Measurements from ENCODE around the gene NPAS2. TPM values are rescaled to one million over a fixed set of nuclear protein-coding genes. Genes with fewer than 3 reads are reported as not detected.
A peak's percentile ranks its signal among the peaks of the same experiment; 100 is the strongest.

Gene NPAS2
- total RNA-seq, 1 donor from 2014 or later, result 39.4 TPM

DNA sequence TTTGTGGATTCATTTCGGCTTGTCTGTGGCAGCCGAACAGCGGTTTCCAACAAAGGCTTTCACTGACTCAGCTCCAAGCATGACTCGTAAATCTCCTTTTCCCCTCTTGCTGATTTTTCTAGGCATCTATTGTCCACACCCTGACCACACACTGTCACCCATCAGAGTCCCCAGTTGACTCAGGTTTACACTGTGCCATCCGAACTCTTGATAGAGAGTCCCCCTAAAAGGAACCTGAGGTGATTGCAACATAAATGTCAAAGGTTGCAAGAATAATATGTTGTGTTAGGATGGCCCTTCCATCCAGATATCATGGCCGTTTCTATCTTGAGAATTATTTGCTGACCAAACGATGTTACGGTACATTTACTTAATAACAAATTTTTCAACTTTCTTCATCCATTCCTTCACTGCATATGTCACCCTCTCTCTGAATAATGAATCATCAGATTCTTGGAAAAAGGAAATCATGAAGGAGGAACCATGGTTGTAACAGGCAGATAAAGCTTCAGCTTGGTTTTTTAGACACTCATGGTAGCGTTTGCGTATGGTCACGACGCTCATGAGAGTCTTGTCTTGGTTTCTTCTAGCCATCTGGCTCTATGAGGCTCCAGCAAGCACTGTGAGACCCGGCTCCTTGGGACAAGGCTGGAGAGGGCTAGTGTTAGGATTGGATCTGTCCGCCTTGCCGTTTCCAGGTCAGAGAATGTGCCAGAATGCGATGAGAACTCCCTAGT, 72.1 kb downstream of the NPAS2 start:
- Mint-ChIP-seq H3K27me3 (ENCODE audit: insufficient read depth, low read depth) (peaks cover 3% of the 10 kb centered on the region), H3K4me1 (peaks cover 12% of the 10 kb centered on the region), H3K4me3 (no peak overlapping the region), H3K9me3 (no peaks in the 10 kb centered on the region), H3K27ac (no peak overlapping the region), H3K36me3 (no peaks in the 10 kb centered on the region)
- Histone ChIP-seq H2AFZ (replicated peaks) (no peak overlapping the region), H3K27me3 (no peaks in the 10 kb centered on the region), H3K36me3 (no peaks in the 10 kb centered on the region), H3K79me2 (ENCODE audit: low read depth) (no peaks in the 10 kb centered on the region), H3K4me3 (no peak overlapping the region), H3K9ac (no peak overlapping the region), H4K20me1 (ENCODE audit: low read depth) (no peaks in the 10 kb centered on the region), H3K9me3 (ENCODE audit: low read depth) (no peaks in the 10 kb centered on the region), H3K4me2 (no peak overlapping the region), H3K4me1 (no peaks in the 10 kb centered on the region), H3K27ac (no peak overlapping the region), H3F3A (ENCODE audit: low read depth) (no peaks in the 10 kb centered on the region)
- TF ChIP-seq EZH2 (IDR thresholded peaks at IDR 0.05) (no peak), EZH2phosphoT487 (IDR thresholded peaks at IDR 0.05) (no peak)
- TF ChIP-seq, protein P1, sequence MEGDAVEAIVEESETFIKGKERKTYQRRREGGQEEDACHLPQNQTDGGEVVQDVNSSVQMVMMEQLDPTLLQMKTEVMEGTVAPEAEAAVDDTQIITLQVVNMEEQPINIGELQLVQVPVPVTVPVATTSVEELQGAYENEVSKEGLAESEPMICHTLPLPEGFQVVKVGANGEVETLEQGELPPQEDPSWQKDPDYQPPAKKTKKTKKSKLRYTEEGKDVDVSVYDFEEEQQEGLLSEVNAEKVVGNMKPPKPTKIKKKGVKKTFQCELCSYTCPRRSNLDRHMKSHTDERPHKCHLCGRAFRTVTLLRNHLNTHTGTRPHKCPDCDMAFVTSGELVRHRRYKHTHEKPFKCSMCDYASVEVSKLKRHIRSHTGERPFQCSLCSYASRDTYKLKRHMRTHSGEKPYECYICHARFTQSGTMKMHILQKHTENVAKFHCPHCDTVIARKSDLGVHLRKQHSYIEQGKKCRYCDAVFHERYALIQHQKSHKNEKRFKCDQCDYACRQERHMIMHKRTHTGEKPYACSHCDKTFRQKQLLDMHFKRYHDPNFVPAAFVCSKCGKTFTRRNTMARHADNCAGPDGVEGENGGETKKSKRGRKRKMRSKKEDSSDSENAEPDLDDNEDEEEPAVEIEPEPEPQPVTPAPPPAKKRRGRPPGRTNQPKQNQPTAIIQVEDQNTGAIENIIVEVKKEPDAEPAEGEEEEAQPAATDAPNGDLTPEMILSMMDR (IDR thresholded peaks at IDR 0.05), result no peak
- DNase-seq (ENCODE audit: low spot score), result no peak

DNA sequence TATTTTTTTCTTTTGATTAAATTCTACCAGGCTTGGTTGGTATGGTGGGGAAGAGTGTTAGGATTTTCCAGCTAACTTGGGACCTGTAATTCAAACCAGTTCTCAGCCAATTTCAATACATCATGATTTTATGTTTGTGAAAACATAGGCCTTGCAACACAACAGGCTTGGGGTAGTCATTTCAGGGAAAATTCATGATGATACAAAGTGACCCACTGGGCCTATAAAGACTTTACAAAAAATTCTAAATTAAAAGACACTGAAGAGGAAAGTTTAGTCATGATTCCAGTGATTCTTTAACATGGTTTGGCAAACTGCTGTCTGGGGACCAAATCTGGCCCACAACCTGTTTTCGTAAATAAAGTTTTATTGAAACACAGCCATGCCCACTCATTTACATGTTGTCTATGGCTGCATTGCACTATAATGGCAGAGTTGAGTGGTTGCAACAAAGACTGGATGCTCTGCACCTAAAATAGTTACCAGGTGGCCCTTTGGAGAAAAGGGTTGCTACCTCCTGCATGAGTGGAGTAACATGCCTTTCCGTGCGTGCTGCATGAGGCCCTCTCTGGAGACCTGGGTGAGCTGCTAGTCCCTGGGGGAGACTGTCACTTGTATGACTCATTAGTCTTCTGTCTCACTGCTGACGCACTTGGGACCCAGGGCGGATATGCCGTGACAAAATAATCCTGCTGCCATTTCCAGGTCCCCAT, 73.6 kb downstream of the NPAS2 start:
- Mint-ChIP-seq H3K27ac (no peak overlapping the region), H3K9me3 (no peaks in the 10 kb centered on the region), H3K36me3 (no peaks in the 10 kb centered on the region), H3K4me3 (no peak overlapping the region), H3K4me1 (peaks cover 12% of the 10 kb centered on the region), H3K27me3 (ENCODE audit: insufficient read depth, low read depth) (peaks cover 4% of the 10 kb centered on the region)
- no peaks in the 10 kb centered on the region for H3K27me3 ChIP-seq
- H3K9ac ChIP-seq, result no peak overlapping the region
- H3K79me2 ChIP-seq (ENCODE audit: low read depth), result no peaks in the 10 kb centered on the region
- no peaks in the 10 kb centered on the region for H3K4me1 ChIP-seq
- no peaks in the 10 kb centered on the region for H3K9me3 ChIP-seq (ENCODE audit: low read depth)
- no peaks in the 10 kb centered on the region for H3K36me3 ChIP-seq
- DNase-seq (ENCODE audit: low spot score), result no peak
- H3K4me3 ChIP-seq, result no peak overlapping the region
- TF ChIP-seq EZH2phosphoT487 (IDR thresholded peaks at IDR 0.05) (no peak), EZH2 (IDR thresholded peaks at IDR 0.05) (no peak)
- TF ChIP-seq, protein P1 (IDR thresholded peaks at IDR 0.05), result no peak
- no peak overlapping the region for H2AFZ ChIP-seq (replicated peaks)
- H3K4me2 ChIP-seq, result no peak overlapping the region
- no peak overlapping the region for H3K27ac ChIP-seq
- H3F3A ChIP-seq (ENCODE audit: low read depth), result no peaks in the 10 kb centered on the region
- H4K20me1 ChIP-seq (ENCODE audit: low read depth), result no peaks in the 10 kb centered on the region

DNA sequence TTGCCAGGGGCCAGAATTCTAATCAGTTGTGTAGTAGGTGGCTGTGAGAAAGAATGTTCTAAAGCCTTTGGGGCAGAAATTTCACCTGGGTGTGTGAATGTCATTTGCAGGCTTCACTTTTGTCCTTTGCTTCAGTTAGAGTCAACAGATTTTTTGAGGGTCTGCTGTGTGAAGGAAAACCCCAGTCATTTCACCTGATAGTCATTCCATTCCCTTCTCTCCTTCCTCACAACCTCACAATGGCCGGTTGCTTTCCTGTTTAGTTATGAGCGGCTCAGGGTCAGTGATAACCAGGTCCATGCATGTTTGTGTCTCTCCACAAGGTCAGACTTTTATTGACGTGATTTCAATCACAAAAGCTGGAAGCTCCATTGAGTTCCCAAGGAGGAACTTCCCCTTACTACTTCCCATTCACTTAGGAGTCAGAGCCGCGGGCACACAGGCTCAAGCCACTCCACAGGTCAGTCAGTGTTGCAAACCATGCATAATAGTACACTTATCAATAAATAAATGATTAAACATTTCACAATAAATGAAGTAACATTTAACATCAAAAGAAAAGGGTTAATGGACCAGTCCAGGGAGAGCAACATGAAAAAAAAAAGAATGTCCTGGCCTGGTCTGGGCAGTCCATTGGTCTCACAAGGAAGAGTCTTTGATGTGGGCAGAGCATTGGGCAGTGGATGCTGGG, 74.3 kb downstream of the NPAS2 start:
- TF ChIP-seq, protein P1 (IDR thresholded peaks at IDR 0.05), result no peak
- no peak for TF ChIP-seq EZH2 (IDR thresholded peaks at IDR 0.05)
- TF ChIP-seq EZH2phosphoT487 (IDR thresholded peaks at IDR 0.05), result no peak

More for the DNA sequence above, 74.3 kb downstream of the NPAS2 start:
- H3K27me3 ChIP-seq, result no peaks in the 10 kb centered on the region
- no peaks in the 10 kb centered on the region for H4K20me1 ChIP-seq (ENCODE audit: low read depth)
- H3K9me3 ChIP-seq (ENCODE audit: low read depth), result no peaks in the 10 kb centered on the region
- peaks cover 12% of the 10 kb centered on the region for H3K4me1 Mint-ChIP-seq
- H3K4me2 ChIP-seq, result no peak overlapping the region
- no peak for DNase-seq (ENCODE audit: low spot score)
- no peaks in the 10 kb centered on the region for H3K36me3 ChIP-seq
- H3K36me3 Mint-ChIP-seq, result no peaks in the 10 kb centered on the region
- H3K9me3 Mint-ChIP-seq, result no peaks in the 10 kb centered on the region
- no peaks in the 10 kb centered on the region for H3F3A ChIP-seq (ENCODE audit: low read depth)
- H2AFZ ChIP-seq (replicated peaks), result no peak overlapping the region
- H3K79me2 ChIP-seq (ENCODE audit: low read depth), result no peaks in the 10 kb centered on the region
- no peaks in the 10 kb centered on the region for H3K4me1 ChIP-seq
- peaks cover 4% of the 10 kb centered on the region for H3K27me3 Mint-ChIP-seq (ENCODE audit: insufficient read depth, low read depth)
- H3K27ac Mint-ChIP-seq, result peak overlapping the region; percentile 16
- H3K27ac ChIP-seq, result no peak overlapping the region
- H3K9ac ChIP-seq, result no peak overlapping the region
- no peak overlapping the region for H3K4me3 Mint-ChIP-seq
- no peak overlapping the region for H3K4me3 ChIP-seq
